NCI-H446 (cell line): ENCODE measurements around the gene NT5C3A.
"Not testable (repeated sequence)": the region's sequence is repeated elsewhere in the genome, so short reads cannot be mapped to it uniquely, and the experiment has no call there.

Experiments used
- DNase-seq, 2 experiments: peaks; one replicate each; lab custom pipeline; 2025; lab: John Stamatoyannopoulos, UW

NT5C3A gene

DNA sequence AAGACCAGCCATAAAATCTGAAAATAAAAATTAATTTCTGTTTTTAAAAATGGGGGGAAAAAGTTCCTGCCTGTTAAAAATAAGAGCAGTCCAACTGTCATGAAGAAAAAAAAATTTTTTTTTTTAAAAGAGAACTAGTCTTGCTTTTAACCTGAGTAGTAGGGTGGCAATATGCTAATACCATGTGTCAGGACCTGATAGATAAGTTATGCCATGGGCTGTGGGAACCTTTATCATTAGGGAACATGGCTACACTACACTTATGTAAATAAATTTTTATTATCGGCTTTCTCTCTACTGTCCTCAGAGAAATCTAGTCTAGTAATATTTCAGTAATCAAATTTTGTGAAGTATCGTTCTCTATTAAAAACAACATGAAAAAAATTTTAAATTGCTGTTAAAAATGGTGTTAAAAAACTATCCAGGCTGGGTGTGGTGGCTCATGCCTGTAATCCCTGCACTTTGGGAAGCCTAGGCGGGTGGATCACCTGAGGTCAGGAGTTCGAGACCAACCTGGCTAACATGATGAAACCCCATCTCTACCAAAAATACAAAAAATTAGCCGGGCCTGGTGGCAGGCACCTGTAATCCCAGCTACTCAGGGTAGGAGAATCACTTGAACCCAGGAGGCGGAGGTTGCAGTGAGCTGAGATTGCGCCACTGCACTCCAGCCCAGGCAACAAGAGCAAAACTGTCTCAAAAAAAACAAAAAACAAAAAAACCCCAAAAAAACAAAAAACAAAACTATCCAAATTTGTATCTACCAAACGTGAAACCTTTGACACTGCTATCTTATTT is 20.7 kb downstream of the NT5C3A start:
- no peak for DNase-seq

GRCh38 chr7:33040803-33041516 is 21.6 kb downstream of the NT5C3A start:
- no peak for DNase-seq

DNA sequence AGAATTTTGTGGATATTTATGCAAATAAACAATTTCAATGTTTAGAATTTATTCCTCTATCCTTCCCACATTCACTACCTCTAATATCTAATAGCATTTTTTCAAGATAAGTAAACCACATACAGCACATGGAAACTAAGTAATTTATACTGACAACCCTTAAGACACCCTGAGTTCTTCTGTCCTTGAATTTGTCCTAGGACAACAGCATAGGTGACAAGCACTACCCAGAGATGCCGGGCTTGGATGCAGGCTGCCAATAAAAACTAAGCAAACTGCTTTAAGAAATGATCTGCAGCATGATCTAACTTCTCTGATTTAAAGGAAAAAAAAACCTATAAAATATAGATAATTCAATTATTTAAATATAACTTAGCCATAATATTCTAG is 22.7 kb downstream of the NT5C3A start:
- DNase-seq, result no peak

GRCh38 chr7:33039257-33039902 is 23.2 kb downstream of the NT5C3A start:
- no peak for DNase-seq

DNA sequence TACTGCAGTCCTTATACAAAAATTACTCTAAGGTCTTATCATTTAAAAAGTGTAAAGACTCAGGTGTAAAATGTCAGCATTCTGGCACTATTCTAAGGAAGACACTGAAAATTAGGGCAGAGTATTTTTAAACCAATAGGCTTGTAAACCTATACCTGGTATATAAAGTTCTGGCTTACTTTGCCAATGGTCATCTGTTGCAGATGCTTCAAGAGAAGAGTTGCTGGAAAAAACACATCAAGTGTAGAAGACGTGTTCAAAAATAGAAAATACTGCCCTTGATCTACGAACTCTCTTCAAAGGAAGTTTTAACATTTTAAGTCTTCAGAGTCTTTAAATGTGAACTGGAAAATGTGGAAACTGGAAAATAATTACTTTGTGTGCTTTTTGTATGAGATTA is 23.9 kb downstream of the NT5C3A start:
- no peak for DNase-seq

- DNase-seq, result no peak
Measured at GRCh38 chr7:33035776-33036175, 26.8 kb downstream of the NT5C3A start.

DNA sequence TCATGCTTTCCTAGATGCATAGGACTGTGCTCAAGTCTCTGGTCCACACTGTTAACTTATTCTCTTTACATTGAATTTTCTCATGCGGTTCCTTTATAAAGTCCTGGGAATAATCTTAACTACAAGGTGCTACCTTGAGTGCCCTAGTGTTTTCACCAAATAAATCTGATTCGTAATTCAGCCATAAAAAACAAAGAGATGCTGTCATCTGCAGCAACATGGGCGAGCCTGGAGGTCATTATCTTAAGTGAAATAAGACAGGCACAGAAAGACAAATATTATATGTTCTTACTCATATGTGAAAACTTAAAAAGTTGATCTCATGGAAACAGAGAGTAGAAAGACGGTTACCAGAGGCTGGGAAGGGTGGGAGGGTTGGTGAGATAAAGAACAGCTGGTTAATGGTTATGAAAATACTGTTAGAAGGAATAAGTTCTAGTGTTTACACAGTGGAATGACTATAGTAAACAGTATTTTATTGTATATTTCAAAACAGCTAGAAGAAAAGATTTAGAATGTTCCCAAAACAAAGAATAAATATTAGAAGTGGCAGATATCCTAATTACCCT is 38.3 kb downstream of the NT5C3A start:
- no peak for DNase-seq

DNA sequence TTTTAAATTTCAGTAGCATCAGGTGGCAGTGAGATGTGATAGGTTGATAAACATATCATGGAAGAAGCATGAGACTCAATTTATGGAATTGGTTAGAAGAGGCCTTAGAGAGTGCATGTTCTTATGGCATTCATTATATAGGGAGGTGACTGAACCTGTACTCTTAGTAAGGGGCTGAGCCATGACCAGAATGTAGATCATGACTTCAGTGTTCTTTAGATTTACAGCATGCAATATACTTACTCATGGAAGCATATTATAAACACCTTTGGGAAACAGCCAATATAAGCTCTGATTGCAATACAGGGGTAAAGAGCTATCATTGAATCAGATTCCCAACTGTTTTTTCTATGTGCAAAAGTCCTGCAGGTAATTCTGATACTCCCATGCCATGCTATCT is 50.2 kb downstream of the NT5C3A start:
- DNase-seq, result no peak

DNA sequence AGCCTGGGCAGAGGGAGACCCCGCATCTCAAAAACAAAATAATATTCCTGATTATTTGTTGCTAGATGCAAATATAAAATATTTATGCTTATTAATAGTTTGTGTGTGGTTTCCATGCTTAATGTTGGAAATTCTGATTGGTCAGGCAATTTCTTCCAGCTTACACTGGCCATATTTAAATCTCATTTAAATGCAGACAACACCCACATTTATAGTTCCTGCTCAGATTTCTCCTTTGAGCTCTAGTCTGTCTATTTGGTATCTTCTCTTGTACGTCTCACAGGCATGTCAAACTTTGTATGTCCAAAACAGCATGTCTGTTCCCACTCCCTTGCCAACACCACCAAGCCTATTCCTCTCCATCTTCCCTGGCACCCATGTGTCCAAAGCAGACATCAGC is 52.8 kb downstream of the NT5C3A start:
- no peak for DNase-seq

GRCh38 chr7:33005690-33006089 is 56.9 kb downstream of the NT5C3A start:
- not testable (repeated sequence) for DNase-seq

DNA sequence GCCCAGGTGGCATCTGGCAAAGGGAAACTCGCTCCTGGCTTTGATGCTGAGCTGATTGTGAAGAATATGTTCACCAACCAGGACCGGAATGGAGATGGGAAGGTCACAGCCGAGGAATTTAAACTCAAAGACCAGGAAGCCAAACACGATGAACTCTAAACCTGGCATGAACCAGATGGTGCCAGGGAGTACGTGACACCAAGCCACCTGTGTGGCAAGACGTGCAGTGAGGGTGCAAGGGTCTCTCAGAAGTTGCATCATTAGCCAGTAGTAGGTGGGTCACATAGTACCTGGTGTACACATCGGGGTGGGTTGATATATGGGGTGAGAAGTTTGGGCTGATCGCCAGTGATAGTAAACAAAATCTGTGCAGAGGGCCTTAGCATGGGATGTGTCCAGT is 57.4 kb downstream of the NT5C3A start:
- DNase-seq, result not testable (repeated sequence)

DNA sequence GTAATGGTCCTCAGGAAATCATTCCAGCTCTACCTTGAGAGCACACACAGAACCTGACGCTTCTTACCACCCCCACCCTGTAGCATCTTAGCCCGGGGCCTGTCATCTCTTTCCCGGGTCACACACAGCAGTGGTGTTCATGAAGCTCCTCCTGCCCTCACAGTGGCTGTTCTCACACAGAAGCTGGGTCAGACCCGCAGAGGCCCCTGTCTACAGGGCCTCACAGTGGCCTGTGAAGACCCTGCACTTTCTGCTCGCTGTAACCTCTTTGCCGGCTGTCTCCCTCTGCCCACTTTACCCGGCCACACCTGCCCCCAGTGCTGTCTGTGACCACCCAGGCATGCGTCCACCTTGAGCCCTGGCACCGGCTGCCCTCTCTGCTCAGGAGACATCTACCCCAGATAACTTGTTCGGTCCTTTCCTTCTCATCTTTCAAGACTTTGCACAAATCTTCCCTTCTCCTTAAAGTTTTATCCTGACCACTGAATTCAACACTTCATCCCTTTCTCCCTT is 58.4 kb downstream of the NT5C3A start:
- not testable (repeated sequence) for DNase-seq

DNA sequence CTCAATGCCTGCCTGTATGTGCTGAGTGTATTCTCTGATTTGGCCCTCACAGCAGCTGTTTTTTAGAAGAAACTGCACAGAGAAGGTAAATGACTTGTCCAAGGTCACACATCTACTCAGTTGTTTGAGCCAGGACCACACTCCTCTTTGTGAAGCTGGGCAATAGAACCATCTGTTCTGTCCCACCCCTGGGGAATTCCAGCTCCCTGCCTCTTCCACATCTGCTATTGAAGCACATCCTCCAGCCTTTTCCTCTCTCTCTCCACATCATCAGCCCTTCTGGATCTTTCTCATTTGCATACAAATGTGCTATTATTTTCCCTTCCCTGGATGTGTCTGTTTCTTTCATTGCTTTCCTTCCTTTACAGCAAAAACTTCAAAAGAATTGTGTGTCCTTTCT is 59.5 kb downstream of the NT5C3A start:
- DNase-seq, result not testable (repeated sequence)

GRCh38 chr7:32999380-32999779 is 63.2 kb downstream of the NT5C3A start:
- not testable (repeated sequence) for DNase-seq

DNA sequence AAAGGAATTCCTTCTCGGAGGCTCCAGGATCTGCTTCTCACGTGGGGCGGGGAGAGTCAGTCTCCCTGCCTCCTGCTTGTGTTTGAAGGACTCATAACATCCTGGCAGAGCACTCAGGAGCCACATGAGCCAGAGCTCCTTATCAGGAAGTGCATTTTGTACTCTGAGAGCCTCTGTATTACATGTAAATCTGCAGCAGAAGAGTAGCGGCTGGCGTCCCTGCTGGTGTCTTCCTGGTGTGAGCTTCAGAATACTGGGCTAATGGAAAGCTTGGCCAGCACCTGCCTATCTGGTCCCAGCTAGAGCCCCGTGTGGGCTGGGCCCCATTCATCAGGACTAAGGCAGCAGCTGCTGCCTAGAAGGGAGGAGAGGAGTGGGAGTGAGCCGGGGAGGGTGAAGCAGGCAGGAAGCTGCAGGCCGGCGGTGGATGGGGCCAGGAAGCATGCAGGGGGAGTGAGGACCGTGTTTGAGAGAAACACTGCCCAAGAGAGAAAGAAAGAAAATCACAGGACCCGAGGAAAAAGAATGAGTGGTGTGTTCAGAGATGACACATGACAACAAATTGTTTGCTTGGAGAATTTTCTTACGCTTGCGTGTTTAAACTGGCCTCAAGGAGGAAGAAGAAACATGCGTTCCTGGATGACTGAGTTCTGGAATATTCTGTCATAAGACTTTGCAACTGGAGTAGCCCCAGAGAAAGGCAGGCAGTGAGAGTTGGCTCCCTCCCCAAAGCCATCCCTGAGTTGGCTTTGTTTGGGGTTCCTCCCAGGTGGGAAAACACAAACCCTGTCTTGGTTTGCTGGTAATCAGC is 64.0 kb downstream of the NT5C3A start:
- DNase-seq, result not testable (repeated sequence)

DNA sequence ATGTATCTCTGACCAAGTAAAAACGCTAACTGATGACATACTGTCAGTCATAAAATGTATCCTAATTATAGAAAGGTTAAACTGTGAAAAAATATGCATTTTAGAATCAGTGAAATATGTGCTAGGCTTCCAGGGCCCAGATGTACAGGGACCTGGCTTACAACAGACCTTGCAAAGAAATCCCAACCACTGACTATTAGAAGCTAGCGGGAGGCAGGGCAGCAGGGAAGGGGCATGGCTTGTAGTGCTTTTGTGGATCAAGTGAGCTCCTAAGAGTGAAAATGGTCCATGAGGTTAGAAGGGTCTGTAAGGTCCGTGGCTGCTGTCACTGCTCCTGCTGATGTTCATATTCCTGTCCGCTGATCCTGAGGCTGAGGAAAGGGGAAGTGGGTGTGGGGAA is 64.6 kb downstream of the NT5C3A start:
- DNase-seq, result not testable (repeated sequence)

GRCh38 chr7:32992750-32993149 is 69.8 kb downstream of the NT5C3A start:
- DNase-seq, result not testable (repeated sequence)

- not testable (repeated sequence) for DNase-seq
Measured at GRCh38 chr7:32991975-32992700, 70.4 kb downstream of the NT5C3A start.

DNA sequence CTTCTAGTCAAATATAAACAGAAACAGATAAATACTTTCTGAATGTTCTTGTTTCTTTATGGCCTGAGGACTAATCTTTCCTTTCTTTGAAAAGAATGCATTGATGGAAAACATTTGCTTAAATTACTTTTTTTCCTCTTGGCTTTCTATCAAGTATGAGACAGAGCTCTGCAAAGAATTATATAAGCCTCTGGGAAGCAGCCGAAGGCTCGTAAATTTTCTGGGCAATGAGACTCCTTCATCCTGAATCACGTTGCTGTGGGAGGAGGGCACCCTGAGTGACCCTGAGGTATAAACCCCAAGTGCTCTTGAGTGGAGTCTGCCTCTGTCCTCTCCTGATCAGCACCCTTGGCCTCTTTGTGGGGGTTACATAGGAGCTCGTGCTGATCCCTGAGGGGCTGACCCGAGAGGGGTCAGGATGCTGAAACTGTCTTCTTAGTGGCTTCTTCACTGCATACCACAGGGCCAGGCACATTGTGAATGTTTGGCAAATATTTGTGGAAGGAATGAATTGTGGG is 71.4 kb downstream of the NT5C3A start:
- not testable (repeated sequence) for DNase-seq

GRCh38 chr7:32988148-32988547 is 74.4 kb downstream of the NT5C3A start:
- DNase-seq, result not testable (repeated sequence)
